Hematopoietic multipotent progenitor cell treated with erythropoietin and hydrocortisone succinate and interleukin-3 and kit ligand, for 8 days (in vitro differentiated cells): ENCODE results near the gene ZNF724.
"Not testable (repeated sequence)": the region's sequence is repeated elsewhere in the genome, so short reads cannot be mapped to it uniquely, and the experiment has no call there.

Experiments
- DNase-seq: peaks from one replicate; pipeline ENCODE4 v3.0.0-alpha.2; 2015

ZNF724 gene

DNA sequence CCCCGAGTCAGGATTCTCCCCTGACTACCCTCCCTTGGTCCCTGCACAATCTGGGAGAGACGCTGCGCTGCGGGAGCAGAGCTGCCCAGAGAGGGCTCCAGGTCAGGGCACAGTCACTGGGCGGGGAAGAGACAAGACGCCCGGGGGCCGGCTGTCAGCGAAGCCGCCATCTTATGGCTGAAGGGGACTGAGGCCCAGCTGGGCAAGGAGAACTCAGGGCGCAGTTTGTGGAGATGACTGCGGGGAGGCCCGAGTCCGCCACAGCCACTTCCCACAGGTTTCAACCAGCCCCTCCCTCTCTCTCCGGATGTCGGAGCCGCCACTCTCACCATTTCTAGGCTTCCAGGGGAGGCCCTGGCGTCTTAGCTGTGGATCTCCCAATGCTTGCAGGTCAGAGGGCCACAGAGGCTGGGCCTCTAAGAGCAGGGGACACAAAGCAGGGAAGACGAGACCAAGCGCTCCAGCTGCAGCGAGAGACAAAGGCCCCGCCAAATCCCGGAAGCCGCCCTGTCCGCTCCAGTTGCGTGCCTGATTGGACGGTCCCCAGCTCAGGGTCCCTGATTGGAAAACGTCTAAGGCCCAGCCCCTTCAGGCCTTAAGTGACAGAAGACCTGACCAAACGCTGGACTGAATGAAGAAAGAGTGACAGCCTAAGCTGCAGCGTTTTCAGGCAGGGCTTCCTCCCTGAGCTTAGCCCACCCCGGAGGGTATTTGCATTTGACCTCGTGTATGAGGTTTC is at the start of gene ZNF724:
TSS of gene ZNF724 (minus strand) at position 484 of the 739 bp plus-strand sequence. CDS start at position 332, 152 bp downstream.
- peak; percentile 99 for DNase-seq

DNA sequence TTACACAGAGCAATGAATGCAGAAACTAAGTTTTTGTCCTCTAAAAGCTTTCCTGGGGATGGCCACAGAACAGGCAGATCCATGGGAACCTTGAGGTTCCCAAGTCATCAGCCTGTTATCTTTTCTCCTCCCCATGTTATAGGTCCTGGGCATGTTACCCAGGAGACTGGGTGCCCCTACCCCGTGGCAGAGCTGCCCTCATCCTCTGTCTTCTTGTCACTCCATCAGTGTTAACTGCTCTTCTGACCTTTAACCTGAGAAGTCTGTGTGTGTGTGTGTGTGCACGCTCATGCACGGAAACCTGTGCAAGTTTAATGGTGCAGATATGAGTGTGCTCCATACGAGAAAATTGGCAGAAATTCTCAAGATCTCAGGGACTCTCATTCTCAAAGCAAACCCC is 43.9 kb upstream of the ZNF724 start:
- DNase-seq: no peak

DNA sequence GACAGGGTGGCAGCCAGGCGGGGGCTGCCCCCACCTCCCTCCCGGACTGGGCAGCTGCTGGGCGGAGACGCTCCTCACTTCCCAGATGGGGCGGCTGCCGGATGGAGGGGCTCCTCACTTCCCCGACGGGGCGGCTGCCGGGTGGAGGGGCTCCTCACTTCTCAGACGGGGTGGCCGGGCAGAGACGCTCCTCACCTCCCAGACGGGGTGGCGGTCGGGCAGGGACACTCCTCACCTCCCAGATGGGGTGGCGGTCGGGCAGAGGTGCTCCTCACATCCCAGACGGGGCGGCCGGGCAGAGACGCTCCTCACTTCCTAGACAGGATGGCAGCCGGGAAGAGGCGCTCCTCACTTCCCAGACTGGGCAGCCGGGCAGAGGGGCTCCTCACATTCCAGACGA is 39.8 kb upstream of the ZNF724 start:
- DNase-seq: not testable (repeated sequence)

DNA sequence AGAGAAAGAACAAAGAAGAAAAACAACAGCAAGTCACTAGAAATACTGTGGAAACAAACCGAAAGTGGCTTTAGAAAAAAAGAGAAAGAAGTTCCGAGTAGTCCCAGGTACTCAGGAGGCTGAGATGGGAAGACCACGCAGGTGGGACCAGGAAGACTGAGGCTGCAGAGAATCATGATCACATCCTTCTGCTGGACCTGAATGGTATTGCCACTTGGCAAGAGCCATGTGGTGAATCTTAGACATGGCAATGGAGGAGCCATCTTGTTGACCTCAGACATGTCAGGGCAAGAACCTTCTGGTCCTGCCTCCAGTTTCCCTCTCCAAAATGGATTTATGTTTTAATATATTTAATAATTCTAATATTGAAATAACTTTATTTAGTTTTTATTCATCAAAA is 37.4 kb upstream of the ZNF724 start:
- DNase-seq: no peak

DNA sequence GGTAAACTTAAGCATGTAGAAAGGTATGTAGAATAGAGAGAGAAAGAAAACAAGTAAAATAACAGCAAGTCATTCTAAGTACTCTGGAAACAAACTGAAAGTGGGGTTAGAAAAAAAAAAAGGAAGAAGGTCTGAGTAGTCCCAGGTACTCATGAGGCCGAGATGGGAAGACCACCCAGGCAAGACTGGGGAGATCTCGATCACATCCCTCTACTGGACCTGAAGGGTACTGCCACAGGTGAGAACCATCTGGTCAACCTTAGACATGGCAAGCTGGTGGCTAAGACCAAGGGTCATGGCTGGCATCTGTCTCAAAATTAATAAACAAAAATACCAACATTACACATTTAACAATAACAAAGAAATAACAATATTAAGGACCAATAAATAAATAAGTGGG is 36.3 kb upstream of the ZNF724 start:
- no peak for DNase-seq

DNA sequence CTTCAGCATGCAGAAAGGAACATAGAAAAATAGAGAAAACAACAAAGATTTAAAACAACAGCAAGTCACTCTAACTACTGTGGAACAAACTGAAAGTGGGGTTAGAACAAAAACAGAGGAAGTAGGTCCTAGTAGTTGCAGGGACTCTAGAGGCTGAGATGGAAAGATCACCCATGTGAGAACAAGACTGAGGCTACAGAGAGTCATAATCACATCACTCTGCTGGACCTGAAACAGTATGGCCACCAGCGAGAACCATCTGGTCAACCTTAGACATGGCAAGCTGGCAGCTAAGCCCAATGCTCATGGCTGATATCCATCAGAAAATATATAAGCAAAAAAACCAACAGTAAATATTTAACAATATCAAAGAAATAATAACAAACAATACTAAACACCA is 35.8 kb upstream of the ZNF724 start:
- no peak for DNase-seq

DNA sequence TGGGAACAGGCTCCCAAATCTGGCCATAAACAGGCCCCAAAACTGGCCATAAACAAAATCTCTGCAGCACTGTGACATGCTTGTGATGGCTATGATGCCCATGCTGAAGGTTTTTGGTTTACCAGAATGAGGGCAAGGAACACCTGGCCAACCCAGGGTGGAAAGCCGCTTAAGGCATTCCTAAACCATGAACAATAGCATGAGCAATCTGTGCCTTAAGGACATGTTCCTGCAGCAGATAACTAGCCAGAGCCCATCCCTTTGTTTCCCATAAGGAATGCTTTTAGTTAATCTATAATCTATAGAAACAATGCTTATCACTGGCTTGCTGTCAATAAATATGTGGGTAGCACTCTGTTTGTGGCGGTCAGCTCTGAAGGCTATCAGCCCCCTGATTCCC is 35.1 kb upstream of the ZNF724 start:
- DNase-seq: not testable (repeated sequence)

DNA sequence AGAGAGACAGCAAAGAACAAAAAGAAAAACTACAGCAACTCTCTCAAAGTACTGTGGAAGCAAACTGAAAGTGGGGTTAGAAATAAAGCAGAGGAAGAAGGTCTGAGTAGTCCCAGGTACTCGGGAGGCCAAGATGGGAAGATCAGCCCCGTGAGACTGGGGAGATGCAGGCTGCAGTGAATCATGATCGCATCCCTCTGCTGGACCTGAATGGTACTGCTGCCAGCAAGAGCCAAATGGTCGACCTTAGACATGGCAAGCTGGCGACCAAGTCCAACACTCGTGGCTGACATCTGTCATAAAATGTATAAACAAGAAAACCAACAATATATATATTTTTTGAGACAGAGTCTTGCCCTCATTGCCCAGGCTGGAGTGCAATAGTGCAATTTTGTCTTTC is 33.7 kb upstream of the ZNF724 start:
- DNase-seq: peak; percentile 51

DNA sequence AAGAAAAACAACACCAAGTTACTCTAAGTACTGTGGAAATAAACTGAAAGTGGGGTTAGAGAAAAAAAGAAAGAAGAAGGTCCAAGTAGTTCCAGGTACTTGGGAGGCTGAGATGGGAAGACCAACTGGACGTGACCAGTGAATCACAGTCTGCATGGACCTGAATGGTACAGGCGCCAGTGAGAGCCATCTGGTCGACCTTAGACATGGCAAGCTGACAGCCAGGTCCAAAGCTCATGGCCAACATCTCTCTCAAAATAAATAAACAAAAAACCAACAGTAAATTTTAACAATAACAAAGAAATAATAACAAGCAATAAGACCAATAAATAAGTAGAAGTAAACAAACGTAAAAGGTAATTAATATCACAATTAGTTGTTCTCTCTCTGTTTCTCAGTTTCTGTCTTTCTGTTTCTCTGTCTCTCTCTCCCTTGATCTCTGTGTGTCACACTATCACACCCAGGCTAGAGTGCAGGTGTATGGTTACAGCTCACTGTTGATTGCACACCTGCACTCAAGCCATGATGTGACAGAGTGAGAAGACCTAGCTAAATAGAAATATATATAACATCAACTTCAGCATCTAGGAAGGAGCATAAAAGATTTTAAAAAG is 31.6 kb upstream of the ZNF724 start:
- no peak for DNase-seq

DNA sequence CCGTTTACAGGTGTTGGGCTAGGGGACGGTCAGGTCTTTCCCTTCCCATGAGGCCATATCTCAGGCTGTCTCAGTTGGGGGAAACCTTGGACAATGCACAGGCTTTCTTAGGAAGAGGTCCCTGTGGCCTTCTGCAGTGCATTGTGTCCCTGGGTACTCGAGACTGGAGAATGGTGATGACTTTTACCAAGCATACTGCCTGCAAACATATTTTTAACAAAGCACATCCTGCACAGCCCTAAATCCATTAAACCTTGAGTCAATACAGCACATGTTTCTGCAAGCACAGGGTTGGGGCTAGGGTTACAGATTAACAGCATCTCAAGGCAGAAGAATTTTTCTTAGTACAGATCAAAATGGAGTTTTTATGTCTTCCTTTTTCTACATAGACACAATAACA is 27.9 kb upstream of the ZNF724 start:
- DNase-seq: not testable (repeated sequence)

DNA sequence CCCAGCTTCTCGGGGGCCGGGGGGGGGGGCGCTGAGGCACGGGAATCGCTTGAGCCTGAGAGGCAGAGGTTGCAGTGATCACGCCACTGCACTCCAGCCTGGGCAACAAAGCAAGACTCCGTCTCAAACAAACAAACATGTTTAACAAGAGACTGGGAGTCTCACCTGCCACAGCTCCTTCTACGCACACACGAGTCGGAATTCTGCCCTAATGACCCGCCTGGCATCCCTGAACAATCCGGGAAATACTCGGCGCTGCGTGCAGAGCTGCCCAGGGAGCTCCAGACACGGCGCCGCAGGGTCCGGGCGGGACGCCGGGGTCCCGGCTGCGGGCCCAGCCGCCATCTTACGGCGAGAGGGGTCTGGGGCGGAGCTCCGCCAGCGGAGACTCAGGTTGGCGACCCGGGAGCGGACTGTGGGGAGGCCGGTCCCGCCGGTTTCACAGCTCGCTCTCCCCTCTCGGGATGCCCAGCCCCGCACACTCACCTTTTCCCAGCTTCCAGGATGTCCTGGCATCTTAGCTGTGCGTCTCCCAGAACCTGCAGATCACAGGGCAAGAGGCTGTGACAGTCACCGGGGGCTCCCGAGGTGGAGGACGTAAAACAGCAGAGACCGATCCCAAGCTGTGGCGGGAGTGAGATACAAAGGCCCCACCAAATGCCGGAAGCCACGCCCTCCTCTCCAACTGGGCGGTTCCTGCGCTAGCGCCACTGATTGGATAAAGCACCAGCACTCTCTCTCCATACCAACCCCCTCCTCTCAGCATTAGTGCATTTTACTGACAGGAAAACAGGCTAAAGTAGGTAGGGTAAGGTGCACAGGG is 23.6 kb upstream of the ZNF724 start:
- DNase-seq: peak; percentile 95

DNA sequence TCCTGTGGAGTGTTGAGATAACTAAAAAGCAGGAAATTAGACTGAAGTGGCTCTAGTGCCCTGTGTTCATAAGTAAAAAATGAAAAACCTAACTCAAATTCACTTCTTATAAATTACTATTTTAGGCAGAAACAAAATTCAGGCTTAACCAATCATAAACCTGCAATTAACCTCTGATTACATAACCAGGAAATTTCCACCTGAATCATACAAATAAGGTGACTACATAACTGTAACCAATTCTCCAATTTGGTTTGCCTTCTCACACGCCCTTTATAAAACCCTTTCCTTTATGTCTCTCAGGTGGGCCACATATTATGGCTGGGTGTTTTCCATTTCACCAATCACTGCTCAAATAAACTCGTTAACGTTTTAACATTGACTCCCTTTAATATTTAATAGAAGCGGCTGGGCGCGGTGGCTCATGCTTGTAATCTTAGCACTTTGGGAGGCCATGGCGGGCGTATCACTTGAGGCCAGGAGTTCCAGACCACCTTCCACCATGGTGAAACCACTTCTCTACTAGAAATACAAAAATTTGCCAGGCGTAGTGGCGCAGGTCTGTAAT is 22.9 kb upstream of the ZNF724 start:
- peak; percentile 42 for DNase-seq

DNA sequence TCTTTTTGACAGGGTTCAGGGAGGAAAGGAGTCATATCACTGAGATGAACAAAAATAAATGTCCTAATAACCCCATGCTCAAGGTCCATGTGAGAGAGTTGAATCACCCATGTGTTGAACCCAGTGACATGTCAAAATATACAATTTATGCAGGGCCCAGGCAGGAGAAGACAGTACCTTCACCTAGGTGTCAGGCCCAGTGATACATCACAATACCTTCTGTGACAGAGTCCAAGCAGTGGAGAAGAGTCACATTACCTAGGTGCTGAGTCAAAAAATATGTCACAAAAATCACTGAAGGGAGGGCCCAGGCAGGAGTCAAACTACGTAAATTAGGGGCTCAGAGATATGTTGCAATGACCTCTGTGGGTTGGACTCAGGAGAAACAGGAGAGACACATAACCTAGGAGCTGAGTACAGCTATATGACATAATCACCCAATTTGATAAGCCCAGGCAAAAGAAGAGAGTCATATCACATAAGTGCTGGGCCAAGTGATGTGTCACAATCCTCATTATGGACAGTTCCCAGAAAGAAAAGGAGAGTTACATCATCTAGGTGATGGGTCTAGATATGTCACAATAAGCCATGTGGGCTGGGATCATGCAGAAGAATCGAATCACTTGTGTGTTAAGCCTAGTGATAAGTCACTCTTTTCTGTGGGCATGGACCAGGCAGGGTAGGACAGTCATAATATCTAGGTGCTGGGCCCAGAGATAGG is 13.8 kb upstream of the ZNF724 start:
- DNase-seq: peak; percentile 19

DNA sequence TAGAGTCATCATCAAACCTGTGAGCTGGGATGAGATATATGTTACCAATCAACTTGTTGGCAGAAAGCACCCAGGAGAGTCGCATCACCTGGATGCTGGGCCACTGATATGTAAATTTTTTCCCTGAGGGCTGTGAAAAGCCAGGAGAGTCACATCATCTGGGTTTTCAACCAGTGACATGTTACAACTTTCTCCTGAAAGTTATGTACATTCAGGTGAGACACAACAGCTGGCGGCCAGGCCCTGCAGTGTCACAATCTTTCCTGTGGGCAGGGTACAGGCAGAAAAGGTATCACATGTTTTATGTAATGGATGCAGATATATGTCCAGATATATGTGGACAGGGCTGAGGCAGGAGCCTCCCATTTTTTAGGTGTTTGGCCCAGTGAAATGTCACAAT is 13.2 kb upstream of the ZNF724 start:
- DNase-seq: no peak

DNA sequence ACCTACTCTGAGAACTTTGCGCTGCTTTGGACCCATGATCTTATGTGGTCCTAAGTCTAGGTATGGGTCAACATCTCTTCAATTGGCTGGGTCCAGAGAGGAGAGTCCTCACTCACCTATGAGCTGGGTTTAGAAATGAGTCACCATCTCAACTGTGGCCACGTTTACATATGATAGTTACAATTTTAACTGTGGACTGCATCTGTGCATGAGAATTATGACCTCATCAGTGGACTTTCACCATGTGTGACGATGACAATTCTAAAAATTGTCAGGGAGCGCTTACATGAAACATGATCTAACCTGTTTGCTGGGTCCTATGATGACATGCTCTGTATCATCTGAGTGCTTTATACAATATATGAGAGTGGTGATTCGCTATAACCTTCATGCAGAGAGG is 12.7 kb upstream of the ZNF724 start:
- no peak for DNase-seq

DNA sequence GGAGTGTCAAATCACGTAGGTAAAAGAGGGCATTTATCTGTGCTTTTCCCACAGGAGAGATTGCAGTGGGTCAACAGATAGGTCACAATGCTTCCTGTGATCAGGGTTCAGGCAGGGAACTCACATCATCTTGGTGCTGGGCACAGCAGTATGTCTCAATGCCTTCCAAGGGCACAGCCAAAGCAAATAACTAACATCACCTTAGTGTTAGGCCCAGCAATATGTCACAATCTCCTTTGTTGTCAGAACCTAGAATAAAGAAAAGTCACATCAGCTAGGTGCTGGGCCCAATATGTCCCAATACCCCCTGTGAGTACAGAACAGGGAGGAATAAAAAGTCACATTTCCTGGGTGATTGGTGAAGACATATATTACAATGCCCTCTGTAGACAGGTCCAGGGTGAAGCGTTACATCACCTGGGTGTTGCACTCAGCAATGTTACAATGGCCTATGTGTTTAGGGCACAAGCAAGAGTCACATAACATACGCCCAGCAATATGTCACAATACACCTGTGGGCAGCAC is 11.4 kb upstream of the ZNF724 start:
- no peak for DNase-seq

DNA sequence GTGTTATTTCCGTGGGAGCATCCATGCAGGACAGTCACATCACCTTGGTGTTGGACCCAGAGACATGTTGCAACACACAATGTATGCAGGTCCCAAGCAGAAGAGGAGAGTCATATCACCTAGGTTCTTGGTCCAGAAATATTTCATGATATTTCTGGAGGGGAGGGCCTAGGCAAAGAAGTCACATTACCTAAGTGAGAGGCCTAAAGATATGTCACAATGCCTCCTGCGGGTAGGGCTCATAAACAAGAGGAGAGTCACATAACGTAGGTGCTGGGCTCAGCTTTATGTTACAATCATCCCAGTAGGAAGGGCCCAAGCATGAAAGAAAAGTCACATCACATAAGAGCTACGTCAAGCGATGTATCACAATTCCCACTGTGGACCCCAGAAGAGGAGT is 10.8 kb upstream of the ZNF724 start:
- DNase-seq: no peak

DNA sequence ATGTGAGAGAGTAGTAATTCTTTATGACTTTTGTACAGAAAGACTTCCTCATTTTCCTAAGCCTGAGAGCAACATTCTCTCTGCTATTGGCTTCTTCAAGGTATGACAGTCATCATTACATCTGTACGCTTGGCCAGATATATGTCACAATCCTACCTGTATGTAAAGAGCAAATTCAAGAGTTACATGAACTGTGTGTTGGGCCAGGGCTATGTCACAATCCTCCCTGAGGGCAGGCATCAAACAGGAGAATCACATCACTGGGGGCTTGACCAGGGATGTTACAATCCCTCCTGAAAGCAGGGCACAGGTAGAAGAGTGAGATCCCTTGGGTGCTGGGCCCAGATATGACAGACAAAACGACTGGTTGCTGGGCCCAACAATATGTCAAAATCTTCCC is 9.8 kb upstream of the ZNF724 start:
- no peak for DNase-seq

DNA sequence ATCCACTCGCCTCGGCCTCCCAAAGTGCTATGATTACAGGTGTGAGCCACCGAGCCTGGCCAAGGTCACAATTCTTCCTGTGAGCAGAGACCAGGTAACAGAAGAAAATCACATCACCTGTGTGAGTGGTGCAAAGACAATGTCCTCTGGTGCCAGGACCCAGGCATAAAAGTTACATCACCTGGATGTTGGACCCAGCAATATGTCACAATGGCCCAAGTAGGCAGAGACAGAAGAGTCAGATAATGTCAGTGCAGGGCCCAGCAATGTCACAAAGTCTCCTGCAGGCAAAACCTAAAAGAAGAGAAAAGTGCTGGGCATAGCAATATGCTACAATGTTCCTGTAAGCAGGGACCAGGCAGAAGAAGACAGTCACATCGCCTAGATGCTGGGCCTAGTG is 5.5 kb upstream of the ZNF724 start:
- DNase-seq: no peak

DNA sequence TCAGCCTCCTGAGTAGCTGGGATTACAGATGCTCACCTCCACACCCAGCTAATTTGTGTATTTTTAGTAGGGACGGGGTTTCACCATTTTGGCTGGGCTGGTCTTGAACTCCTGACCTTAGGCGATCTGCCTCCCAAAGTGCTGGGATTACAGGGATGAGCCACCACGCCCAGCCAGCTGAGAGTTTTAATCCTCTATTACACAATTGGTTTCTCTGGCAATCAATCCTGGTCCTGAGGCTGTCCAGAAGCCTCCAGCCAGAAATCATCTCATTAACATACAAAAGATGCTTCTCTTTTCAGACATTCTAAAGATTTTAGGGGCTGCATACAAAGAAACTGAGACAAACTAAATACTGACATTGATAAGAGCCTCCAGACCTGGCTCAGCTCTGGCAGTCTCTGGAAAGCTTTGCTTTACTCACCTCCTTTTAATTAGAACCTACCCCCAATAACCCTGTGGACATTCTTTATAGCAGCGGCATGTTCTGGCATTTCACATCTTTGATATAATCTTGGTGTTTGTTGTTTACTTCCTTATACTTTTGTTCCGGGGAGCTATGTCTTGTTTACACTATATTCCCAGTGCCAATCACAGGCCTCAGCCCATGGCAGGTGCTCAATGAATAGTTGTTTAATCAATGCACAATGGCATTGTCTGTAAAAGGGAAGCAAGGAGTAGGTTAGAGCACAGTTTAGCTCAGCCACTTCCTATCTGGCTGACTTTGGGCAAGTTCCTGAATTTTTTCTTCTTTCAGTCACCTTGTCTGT is 4.1 kb upstream of the ZNF724 start:
- DNase-seq: no peak

DNA sequence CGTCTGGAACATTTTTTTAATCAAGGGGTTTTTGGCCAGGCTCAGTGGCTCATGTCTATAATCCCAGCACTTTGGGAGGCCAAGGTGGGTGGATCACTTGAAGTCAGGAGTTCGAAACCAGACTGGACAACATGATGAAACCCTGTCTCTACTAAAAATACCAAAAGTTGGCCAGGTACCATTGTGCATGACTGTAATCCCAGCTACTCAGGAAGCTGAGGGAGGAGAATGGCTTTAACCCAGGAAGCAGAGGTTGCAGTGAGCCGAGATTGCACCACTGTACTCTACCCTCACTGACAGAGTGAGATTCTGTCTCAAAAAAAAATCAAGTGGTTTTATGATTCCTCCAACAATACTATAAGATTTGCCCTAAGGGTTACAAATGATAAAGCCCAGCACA is 3.1 kb upstream of the ZNF724 start:
- not testable (repeated sequence) for DNase-seq

DNA sequence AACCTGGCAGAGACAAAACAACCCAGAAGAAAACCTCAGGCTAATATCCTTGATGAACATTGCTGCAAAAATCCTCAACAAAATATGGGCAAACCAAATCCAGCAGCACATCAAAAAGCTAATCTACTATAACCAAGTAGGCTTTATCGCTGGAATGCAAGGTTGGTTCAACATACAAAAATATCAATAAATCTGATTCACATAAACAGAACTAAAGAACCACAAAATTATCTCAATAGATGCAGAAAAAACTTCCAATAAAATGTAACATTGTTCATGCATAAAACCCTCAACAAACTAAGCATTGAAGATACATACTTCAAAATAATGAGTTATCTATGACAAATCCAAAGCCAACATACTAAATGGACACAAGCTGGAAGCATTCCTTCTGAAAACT is 8.8 kb downstream of the ZNF724 start:
- no peak for DNase-seq
